HepG2 (cell line): ENCODE measurements around the gene SLC4A7. TPM values are rescaled to one million over a fixed set of nuclear protein-coding genes. Genes with fewer than 3 reads are reported as not detected.

Source experiments
- ARNTL ChIP-seq: sonication (generic); formaldehyde crosslinking; IDR thresholded peaks from 2 replicates; pipeline ENCODE4 v1.4.0; 2020; ENCODE audit warnings: mild to moderate bottlenecking, missing genetic modification reagents
- BCLAF1 ChIP-seq: fragments of 450-650 bp; IDR thresholded peaks from 2 replicates; pipeline ENCODE4 v1.6.1; 2017; ENCODE audit warnings: mild to moderate bottlenecking
- GMEB2 ChIP-seq: IDR thresholded peaks from 2 replicates; pipeline ENCODE4 v1.6.1; 2016; ENCODE audit warnings: missing biosample characterization, missing genetic modification reagents, low read depth
- KDM2A ChIP-seq: sonication (generic); formaldehyde crosslinking; IDR thresholded peaks from 2 replicates; pipeline ENCODE4 v1.4.0; 2020; ENCODE audit warnings: low read depth, missing genetic modification reagents, borderline replicate concordance
- KLF16 ChIP-seq, 2 experiments: sonication (generic) in 1 of 2; formaldehyde crosslinking in 1 of 2; IDR thresholded peaks; 2 replicates each; pipeline versions ENCODE4 v1.6.1 to v1.8.0; 2016 to 2023; ENCODE audit warnings: missing genetic modification reagents in 2 of 2, missing compliant biosample characterization in 1 of 2
- KLF9 ChIP-seq: IDR thresholded peaks from 2 replicates; pipeline ENCODE4 v1.6.1; 2016; ENCODE audit warnings: low read depth
- KMT2B ChIP-seq: IDR thresholded peaks from 2 replicates; pipeline ENCODE4 v1.6.1; 2016; ENCODE audit warnings: missing genetic modification reagents, missing compliant biosample characterization
- MTF2 ChIP-seq: sonication (generic); formaldehyde crosslinking; IDR thresholded peaks from 2 replicates; pipeline ENCODE4 v1.5.0; 2020; ENCODE audit warnings: missing genetic modification reagents, borderline replicate concordance
- MXI1 ChIP-seq: IDR thresholded peaks from 3 replicates; pipeline ENCODE4 v1.6.1; 2012; ENCODE audit warnings: low read depth, low read length, inconsistent platforms, borderline replicate concordance
- NR1H2 ChIP-seq: sonication (generic); formaldehyde crosslinking; IDR thresholded peaks from 2 replicates; pipeline ENCODE4 v1.8.1; 2022; ENCODE audit warnings: low read depth, missing genetic modification reagents, borderline replicate concordance
- SMARCE1 ChIP-seq: fragments of 450-650 bp; IDR thresholded peaks from 2 replicates; pipeline ENCODE4 v1.6.1; 2017; ENCODE audit warnings: borderline replicate concordance
- SP1 ChIP-seq, 2 experiments: fragments of 450-650 bp in 1 of 2; sonication (generic) in 1 of 2; formaldehyde crosslinking in 1 of 2; IDR thresholded peaks; 2 replicates each; pipeline versions ENCODE4 v1.4.0 to v1.6.1; 2016 to 2020; ENCODE audit warnings: missing genetic modification reagents in 1 of 2
- SYNCRIP ChIP-seq: fragments of 200-400 bp; formaldehyde crosslinking; IDR thresholded peaks from 2 replicates; pipeline ENCODE4 v1.6.1; 2018; ENCODE audit warnings: mild to moderate bottlenecking, low read depth, low read length; ENCODE audit not compliant: insufficient read depth
- ZNF674 ChIP-seq: sonication (generic); formaldehyde crosslinking; IDR thresholded peaks from 2 replicates; pipeline ENCODE4 v1.5.0; 2020; ENCODE audit warnings: low read depth, mild to moderate bottlenecking, missing genetic modification reagents
- ZNF687 ChIP-seq: sonication (generic); formaldehyde crosslinking; IDR thresholded peaks from 2 replicates; pipeline ENCODE4 v1.5.1; 2020; ENCODE audit warnings: mild to moderate bottlenecking, missing genetic modification reagents, moderate library complexity
- ZNF839 ChIP-seq: sonication (generic); formaldehyde crosslinking; IDR thresholded peaks from 2 replicates; pipeline ENCODE4 v1.4.0; 2020; ENCODE audit warnings: missing genetic modification reagents, mild to moderate bottlenecking, borderline replicate concordance
- polyA plus RNA-seq, 8 experiments: library from polyadenylated mRNA; depleted of rRNA in 3 of 8; stranded (reverse) in 7 of 8; unstranded in 1 of 8; fragments of >200 nt; fragmentation: Illumina TruSeq in 4 of 8; extraction: Trizol in 4 of 8; gene quantifications; 2 replicates each; pipeline versions ENCODE4 v1.2.1 to v1.2.3, GENCODE V29; 2011 to 2016; ENCODE audit warnings: low read depth in 4 of 8, missing spikeins in 1 of 8, mixed read lengths in 1 of 8; ENCODE audit not compliant: insufficient read depth in 1 of 8
- total RNA-seq, 5 experiments: library from RNA; depleted of rRNA; stranded (reverse); fragments of >200 nt; fragmentation: Illumina TruSeq; extraction: Trizol; gene quantifications; 2 replicates each; pipeline ENCODE4 v1.2.3, GENCODE V29; 2016; ENCODE audit warnings: low read depth in 1 of 5

The SLC4A7 gene
- total and polyA plus RNA-seq, 2 of the 13 experiments (the other 11 are each of a cell fraction or from before 2014, with no cell fraction given): 16.4 to 43.8 TPM

DNA sequence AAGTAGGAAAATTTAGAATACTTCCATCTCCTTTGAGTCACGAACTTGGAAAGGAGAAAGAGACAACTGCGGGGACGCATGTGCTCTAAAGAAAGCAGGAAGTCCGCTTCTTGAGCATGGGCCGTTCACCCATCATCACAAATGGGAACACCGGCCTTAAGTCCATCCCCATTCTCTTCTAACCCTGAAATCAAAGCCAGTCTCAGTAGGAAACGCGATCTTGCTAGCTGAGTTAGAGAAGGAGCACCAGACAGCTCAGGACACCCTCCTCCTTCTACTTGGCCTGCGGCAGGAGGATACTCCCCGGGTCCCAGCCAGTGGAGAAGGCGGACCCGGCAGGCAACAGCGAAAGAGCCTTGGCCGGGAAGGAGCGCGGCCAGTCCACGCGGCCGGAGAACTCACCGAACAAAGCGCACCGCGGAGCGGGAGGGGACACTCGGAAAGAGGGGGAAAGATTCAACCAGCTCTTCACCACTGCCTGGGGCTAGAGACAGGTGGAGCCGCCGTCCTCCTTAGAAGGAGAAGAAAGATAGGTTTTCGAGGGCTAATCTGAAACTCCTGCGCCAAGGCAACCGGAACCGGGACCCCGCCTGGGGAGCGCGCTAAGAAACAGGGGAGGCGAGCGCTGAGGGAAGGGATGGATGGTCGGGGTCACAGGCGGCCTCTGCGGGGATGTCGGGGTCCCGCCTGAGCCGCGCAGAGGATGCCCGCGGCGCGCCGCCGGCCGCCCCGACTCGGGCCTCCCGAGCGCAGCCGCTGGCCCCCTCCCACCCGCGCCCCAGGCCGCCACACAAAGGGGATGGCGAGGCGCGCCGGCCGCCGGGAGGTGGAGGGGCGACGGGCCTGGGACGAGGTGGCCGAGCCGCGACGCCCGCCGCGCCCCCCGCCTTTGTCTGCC lies 818 bp downstream of the SLC4A7 start (continued):
- TF ChIP-seq BCLAF1 (no peak), GMEB2 (CRISPR knock-in tag) (no peak), NR1H2 (CRISPR knock-in tag) (no peak), KMT2B (peak; percentile 60; the same call in 1 of the 2 replicates), KDM2A (peak; percentile 76; the same call in 1 of the 2 replicates), MXI1 (no peak), ARNTL (no peak), SP1 (IDR thresholded peaks at IDR 0.05) (no peak), SP1 (CRISPR knock-in tag; IDR thresholded peaks at IDR 0.05) (no peak), MTF2 (no peak), SYNCRIP (no peak), ZNF687 (peak; percentile 57), SMARCE1 (no peak), ZNF674 (no peak), ZNF839 (no peak), KLF9 (CRISPR knock-in tag) (no peak), KLF16 (CRISPR knock-in tag; IDR thresholded peaks at IDR 0.05) (no peak)
